IPS DF 4.7 (cell line): ENCODE measurements around the gene KLHL29.

Source experiments
- DNase-seq: peaks from one replicate; pipeline ENCODE4 v3.0.0-alpha.2; 2013; ENCODE audit warnings: low spot score; ENCODE audit errors: extremely low read depth

The KLHL29 gene

GRCh38 chr2:23566241-23567142 lies 181.5 kb downstream of the KLHL29 start:
- no peak for DNase-seq

- no peak for DNase-seq
Observed at GRCh38 chr2:23567161-23567756, 182.3 kb downstream of the KLHL29 start.

GRCh38 chr2:23568211-23568610 lies 183.2 kb downstream of the KLHL29 start:
- no peak for DNase-seq

- DNase-seq, result no peak
Observed at GRCh38 chr2:23568626-23569190, 183.7 kb downstream of the KLHL29 start.

GRCh38 chr2:23569761-23570365 lies 184.9 kb downstream of the KLHL29 start:
- no peak for DNase-seq

GRCh38 chr2:23571085-23571484 lies 186.1 kb downstream of the KLHL29 start:
- no peak for DNase-seq

- DNase-seq, result no peak
Observed at GRCh38 chr2:23571527-23572282, 186.7 kb downstream of the KLHL29 start.

GRCh38 chr2:23574919-23575654 lies 190.1 kb downstream of the KLHL29 start:
- no peak for DNase-seq

- no peak for DNase-seq
Observed at GRCh38 chr2:23578964-23579671, 194.1 kb downstream of the KLHL29 start.

GRCh38 chr2:23579674-23580073 lies 194.7 kb downstream of the KLHL29 start:
- no peak for DNase-seq

- DNase-seq, result no peak
Observed at GRCh38 chr2:23583467-23583866, 198.5 kb downstream of the KLHL29 start.

- no peak for DNase-seq
Observed at GRCh38 chr2:23584054-23584745, 199.2 kb downstream of the KLHL29 start.

- no peak for DNase-seq
Observed at GRCh38 chr2:23585273-23586170, 200.5 kb downstream of the KLHL29 start.

- no peak for DNase-seq
Observed at GRCh38 chr2:23586741-23587306, 201.8 kb downstream of the KLHL29 start.

- no peak for DNase-seq
Observed at GRCh38 chr2:23587341-23587880, 202.4 kb downstream of the KLHL29 start.

- DNase-seq, result no peak
Observed at GRCh38 chr2:23588106-23588505, 203.1 kb downstream of the KLHL29 start.

- DNase-seq, result no peak
Observed at GRCh38 chr2:23588508-23589201, 203.7 kb downstream of the KLHL29 start.
